HCEC 1CT (cell line): ENCODE data around the gene ZNF655.
A peak's percentile ranks its signal among the peaks of the same experiment; 100 is the strongest.
"Not testable (repeated sequence)": the region's sequence is repeated elsewhere in the genome, so short reads cannot be mapped to it uniquely, and the experiment has no call there.

Experiments used
- DNase-seq: peaks from one replicate; pipeline ENCODE4 v3.0.0-alpha.2; 2017

The ZNF655 gene, protein sequence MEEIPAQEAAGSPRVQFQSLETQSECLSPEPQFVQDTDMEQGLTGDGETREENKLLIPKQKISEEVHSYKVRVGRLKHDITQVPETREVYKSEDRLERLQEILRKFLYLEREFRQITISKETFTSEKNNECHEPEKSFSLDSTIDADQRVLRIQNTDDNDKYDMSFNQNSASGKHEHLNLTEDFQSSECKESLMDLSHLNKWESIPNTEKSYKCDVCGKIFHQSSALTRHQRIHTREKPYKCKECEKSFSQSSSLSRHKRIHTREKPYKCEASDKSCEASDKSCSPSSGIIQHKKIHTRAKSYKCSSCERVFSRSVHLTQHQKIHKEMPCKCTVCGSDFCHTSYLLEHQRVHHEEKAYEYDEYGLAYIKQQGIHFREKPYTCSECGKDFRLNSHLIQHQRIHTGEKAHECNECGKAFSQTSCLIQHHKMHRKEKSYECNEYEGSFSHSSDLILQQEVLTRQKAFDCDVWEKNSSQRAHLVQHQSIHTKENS

DNA sequence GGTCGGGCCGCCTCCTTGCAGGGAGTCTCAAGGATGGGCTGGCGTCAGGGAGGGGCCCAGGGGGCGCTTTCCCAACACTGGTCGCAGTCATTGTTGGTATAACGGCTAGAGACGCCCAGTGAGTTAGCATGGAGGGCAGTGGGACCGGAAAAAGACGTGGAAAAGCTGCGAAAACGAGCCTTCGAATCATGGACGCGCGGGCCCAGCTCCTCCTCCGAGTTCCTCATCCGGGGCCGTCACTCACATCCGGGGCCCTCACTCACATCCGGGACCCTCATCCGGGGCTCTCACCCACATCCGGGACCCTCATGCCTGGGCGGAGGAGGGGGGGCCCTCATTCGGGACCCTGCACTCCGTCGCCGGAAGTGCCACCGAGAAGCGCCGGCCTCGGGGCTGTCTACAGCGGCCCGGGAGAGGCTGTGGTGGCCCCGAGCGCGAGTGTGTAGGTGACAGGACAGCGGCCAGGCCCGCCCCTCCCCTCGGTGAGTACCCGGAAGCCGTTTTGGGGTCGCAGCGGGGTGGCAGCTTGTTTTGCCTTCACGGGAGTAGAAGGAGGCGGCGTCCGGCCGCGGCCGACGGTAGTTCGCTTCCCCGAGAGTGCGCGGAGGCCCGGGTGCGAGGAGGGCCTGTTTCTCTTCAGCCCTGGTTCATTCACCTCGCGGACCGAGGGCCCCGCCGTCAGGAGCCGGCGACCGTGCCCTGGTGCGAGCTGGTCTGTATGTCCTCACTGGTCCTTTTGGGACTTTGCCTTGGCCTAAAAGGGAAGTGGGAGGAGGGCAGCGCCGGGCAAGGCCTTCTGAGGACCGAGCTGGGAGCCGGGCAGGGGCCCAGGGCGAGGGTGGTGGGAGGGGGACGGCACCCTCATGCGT is at the start of gene ZNF655:
ZNF655 (plus strand) TSS at position 337 of the 869 bp plus-strand sequence. CDS start 1,918 bp downstream, outside the sequence.
- peak; percentile 78 for DNase-seq

DNA sequence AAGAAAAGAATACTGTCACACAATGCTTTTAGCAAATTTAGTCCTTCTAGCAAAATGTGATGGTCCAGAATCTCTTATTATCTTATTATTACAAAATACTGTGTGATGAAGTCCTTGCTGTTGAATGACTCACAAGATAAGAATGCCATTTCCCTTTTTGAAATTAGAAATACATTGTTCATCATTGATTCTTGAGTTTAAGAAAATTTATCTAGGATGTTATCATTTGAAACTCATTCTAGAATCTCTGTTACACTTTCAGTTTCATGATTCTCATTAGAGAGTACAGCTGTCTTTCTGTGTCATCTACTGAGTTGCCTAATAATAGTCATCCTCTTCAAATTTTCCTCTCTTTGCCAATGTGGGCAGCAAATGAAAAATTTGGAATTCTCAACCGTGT is 44.4 kb upstream of the ZNF655 start:
- peak; percentile 55 for DNase-seq

- no peak for DNase-seq
Measured at GRCh38 chr7:99521399-99521798, 37.0 kb upstream of the ZNF655 start.

- DNase-seq, result no peak
Measured at GRCh38 chr7:99525713-99526440, 32.6 kb upstream of the ZNF655 start.

DNA sequence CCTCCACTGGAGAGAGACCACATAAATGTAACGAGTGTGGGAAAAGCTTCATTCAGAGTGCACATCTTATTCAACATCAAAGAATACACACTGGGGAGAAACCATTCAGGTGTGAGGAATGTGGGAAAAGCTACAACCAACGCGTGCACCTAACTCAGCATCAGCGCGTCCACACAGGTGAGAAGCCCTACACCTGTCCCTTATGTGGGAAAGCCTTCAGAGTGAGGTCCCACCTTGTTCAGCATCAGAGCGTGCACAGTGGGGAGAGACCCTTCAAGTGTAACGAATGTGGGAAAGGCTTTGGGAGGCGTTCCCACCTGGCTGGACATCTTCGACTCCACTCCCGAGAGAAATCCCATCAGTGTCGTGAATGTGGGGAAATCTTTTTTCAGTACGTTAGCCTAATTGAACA is 27.1 kb upstream of the ZNF655 start:
- DNase-seq, result no peak

GRCh38 chr7:99535667-99536066 is 22.8 kb upstream of the ZNF655 start:
- DNase-seq, result no peak

DNA sequence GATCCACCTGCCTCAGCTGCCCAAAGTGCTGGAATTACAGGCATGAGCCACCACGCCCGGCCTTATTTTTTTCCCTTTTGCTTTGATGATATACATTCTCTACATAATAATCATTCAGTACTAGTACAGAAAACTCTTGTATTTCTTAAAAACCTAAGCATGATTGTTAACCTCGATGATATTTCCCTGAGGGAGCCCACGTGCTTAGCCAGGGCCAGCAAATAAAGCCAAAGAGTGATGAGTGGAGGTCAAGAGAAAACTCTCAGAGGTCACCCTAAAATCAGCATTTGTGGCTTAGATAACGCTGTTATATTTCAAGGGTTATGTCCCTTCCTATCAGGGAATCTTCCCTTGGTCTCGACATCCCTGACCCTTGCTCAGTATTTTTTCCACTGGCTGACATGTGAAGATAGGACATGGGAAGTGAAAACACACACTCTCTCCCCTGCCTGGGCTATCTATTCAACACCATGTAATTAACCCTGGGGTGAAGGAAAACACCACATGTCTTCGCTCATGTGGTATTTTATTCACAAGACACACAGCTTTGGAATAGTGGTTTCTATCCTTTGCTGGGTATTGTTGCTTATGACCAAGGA is 19.1 kb upstream of the ZNF655 start:
- no peak for DNase-seq

GRCh38 chr7:99540542-99540941 is 17.9 kb upstream of the ZNF655 start:
- DNase-seq, result no peak

DNA sequence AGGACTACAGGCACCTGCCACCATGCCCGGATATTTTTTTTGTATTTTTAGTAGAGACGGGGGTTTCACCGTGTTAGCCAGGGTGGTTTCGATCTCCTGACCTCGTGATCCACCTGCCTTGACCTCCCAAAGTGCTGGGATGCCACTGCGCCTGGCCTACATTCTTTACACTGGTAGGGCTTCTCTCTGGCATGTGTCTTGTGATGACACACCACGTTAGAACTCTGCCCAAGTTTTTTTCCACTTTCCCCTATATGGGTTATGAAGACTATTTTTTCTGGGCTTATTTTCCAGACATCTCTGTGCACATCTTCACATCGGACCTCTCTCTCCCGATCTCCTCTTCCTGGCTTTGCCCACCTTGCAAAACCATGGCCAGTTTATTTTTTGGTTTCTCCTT is 17.2 kb upstream of the ZNF655 start:
- no peak for DNase-seq

- no peak for DNase-seq
Measured at GRCh38 chr7:99543081-99543671, 15.3 kb upstream of the ZNF655 start.

DNA sequence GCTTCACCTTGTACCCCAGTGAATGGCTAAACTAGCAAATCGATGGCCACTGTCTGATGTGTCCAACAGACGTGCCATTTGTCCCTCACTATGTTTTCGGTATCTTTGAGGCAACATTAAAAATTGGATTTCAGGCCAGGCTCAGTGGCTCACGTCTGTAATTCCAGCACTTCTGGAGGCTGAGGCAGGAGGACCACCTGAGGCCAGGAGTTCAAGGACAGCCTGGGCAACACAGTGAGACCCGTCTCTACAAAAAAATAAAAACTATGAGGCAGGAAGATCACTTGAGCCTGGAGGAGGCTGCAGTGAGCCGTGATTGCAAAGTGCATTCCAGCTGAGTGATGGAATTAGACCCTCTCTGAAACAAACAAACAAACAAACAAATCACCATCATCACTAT is 14.5 kb upstream of the ZNF655 start:
- no peak for DNase-seq

- DNase-seq, result not testable (repeated sequence)
Measured at GRCh38 chr7:99545308-99545707, 13.1 kb upstream of the ZNF655 start.

- DNase-seq, result not testable (repeated sequence)
Measured at GRCh38 chr7:99549545-99549944, 8.9 kb upstream of the ZNF655 start.

DNA sequence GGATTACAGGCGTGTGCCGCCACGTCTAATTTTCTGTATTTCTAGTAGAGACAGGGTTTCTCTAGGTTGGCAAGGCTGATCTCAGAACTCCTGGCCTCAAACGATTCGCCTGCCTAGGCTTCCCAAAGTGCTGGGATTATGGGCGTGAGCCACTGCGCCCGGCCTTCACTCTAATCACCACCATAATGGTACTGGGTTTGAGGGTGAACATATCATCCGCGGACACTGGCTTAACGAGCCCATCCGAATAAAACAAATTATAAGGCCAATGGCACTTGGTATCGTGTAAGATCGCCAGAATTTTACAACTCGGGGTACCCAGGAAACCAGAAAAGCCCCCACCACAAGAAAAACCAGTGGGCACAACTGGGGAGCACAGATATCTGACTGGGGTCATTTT is 7.1 kb upstream of the ZNF655 start:
- no peak for DNase-seq

DNA sequence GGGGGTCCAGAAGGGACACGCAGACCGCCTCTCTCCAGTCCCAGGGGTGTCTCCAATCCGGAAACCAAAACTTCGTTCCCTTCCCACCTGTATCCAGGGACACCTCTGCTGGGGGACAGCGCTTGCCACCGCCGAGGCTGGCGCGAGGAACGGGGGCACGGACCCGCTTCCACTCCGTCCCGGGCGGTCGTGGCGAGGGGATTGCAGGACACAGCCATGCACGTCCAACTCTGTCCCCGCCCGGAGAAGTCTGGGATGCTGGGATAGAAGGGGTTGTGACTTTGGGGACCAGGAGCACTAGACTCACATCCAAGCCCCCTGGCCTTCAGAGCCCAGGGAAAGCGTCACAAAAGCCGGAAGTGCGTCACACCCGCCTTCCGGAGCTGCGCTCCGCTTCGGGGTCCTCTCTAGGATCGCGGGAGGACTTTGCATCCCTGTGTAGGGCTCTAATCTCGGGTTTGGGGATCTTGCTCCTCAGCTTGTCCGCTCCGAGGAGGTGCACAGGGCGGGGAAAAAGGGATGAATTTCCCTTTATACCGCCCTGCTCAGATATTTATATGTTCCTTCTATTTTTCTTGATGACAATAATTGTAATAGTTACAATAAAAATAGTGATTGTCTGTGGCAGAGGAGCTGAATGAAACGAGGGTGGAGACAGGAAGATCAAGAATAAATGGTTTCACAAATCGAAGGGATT is 6.5 kb upstream of the ZNF655 start, which contains the start of gene FAM200A:
FAM200A (minus strand) TSS at position 348 of the 697 bp plus-strand sequence. CDS start 3,707 bp downstream, outside the sequence.
- DNase-seq, result peak; percentile 88

GRCh38 chr7:99553039-99553438 is 5.4 kb upstream of the ZNF655 start:
- no peak for DNase-seq

GRCh38 chr7:99554939-99555338 is 3.5 kb upstream of the ZNF655 start:
- no peak for DNase-seq

DNA sequence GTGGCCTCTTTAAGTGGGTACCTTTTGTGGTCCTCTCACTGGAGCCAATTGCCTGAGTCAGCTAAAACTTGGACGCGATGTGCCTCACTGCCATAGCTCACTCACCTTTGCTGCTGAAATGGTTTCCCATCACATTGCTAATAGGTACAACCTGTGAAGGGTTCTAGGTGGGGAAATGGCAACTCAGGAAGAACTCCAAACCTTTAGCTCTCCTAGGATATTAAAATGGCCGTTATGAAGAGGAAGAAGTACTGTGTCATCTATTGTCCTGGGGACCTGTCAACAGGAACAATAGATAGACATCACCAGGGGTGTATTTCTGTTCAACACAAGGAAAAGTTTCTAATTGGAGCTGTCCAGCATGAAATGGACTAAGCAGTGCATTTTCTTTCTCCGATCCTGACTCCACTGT is 1.2 kb upstream of the ZNF655 start:
- no peak for DNase-seq

- DNase-seq, result peak; percentile 14
Measured at GRCh38 chr7:99557940-99558305, 519 bp upstream of the ZNF655 start.

DNA sequence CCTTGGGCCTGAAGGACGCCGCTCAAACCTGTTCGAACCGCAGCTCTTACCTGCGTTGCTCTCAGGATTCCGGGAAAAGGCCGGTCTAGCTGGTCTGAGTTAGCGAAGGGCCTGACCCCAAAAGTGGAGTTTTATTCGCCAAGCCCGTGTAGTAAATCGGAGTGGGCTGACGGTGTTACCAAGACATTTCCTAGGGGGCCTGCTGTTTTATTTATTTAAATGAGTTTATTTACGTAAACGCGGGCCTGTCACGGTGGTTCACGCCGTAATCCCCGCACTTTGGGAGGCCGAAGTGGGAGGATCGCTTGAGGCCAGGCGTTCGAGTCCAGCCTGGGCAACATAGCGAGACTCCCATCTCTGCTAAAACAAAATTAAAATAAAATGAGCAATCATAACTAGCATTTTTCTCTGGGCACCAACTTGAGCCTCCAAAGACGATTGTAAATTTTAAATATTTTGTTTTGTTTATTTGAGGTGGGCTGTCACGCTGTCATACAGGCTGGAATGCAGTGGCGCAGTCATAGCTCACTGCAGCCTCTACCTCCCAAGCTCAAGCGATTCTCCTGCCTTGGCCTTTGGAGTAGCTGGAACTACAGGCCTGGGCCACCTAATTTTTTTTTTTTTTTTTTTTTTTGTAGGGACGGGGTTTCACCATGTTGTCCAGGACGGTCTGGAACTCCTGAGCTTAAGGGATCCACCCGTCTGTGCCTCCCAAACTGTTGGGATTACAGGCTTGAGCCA is 903 bp downstream of the ZNF655 start:
- DNase-seq, result peak; percentile 18
